GM18511 (cell line): ENCODE data around the gene RPTOR.
"Not testable (repeated sequence)": the region's sequence is repeated elsewhere in the genome, so short reads cannot be mapped to it uniquely, and the experiment has no call there.

Experiments used
- ATAC-seq: cut with Tn5 transposase; IDR thresholded peaks from one replicate; pipeline ENCODE4 v1.9.1; 2021; ENCODE audit warnings: mild to moderate bottlenecking, moderate library complexity; ENCODE audit not compliant: unreplicated experiment

RPTOR gene

DNA sequence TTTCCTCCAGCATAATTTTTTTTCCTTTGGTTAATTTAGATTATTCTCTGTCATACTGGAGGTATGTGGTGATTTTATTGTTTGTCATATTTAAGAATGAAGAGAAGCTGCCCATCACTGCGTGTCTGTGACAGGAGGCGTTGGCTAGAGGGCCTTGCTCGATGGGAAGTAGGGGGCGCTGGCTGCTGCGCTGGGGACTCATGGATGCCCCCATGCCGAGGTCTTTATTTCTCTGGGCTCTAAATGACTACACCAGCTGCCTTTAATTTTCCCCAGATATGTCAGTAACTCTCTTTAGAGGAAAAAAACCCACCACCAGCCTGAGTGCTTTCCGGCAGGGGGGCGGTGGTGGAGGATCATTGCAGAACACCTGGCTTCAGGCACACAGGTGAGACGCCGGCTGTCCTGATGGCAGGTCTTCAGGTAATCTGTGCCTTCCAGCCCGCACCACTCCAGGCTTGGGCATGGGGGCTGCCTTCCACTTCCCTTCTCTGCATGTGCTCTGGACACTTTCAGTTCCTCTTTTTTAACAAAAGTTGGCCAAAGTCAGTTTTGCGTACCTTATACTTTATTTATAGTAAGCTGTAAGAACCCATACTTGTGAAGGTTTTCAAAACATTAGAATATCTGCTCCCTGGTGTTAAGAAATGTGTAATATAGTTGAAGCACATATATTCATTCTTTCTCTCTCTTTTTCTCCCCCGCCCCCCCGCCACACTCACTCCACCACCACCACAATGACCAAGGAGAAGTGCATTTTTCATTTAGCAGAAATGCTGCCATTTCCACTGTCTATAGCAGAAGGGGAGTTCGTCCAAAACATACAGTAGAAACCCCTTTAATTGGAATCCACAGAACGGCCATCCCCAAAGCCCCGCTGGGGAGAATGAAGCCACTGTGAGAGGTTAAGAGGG lies 192.7 kb downstream of the RPTOR start:
- peak; percentile 82 for ATAC-seq

DNA sequence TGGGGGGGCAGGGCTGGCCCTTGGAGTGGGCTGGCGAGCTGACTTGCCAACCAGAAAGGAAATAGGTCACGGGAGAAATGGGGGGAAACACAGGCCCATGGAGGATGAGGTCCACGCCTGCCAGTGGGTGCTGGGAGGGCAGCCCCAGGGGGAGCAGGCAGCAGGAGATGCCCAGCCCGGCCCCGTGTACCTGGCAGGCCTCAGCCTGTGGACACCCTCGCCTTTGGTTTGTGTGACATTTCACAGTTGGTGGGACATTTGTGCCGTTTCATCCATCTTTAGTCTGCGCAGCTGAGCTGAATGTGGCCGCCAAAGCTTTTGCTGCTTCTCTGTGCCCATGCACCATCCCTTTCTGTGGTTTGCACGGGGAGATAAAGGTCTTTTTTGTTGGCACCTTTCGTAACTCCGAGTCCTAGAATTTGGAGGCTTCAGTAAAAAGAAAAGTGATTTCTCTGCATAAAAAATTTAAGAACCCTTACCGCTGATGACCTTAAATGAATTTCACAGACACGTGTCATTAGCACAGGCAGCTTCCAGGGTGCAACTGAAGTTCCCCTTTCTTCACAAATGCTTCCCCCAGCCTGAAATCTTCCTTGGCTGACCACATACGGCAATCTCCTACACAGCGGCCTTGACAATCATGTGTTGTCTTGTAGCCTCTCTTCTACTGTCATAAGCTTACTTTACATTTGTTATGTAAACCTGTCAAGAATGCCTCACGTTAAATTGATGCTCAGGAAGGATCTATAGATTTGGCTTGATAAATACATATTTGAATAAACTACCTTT lies 193.6 kb downstream of the RPTOR start:
- ATAC-seq = peak; percentile 14

DNA sequence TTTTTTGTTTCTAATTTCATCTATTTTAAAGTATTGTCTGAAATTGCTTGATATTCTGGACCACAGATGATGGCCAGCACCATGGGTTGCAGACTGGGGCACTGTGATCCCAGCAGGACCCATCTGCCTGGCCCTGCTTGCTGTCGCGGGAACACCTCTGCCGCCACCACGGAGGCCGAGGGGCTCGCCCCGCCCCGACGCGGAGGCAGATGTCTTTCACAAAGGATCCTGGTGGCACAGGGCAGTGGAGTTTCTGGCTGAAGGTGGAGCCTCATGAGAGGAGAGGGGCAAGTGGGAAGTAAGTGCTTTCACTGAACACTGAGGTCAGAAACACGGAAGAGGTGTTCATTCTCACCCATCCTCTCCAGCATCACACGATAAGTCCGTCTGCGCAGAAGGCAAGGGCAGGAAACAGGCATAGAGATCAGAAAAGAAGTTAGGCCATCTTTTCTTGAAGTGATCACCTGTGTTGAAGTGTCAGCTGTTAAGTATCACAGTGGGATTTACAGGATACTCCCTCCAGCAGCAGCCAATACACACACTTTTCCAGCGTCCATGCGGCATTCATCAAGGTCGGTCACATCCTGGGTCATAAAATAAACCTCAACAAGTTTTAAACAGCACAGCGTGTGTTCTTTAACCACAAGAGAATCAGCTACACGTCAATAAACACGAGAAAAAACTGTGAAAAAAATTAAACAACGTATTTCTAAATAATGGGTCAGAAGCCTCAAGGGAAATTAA lies 194.5 kb downstream of the RPTOR start:
- no peak for ATAC-seq

DNA sequence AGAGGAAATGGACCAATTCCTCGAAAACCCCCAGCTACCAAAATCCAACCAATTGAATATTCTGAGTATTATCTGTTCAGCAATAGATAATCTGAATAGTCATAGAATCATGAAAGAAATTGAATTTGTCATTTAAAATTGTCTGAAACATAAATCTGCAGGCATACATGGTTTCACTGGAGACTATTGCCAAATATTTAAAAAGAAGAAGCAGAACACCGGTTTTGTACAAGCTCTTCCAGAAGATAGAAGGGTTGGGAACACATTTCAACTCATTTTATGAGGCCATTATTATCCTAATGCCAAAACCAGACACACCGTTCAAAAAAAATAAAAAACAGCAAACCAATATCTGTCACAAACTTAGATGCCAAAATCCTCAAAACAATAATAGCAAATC lies 195.5 kb downstream of the RPTOR start:
- ATAC-seq = no peak

DNA sequence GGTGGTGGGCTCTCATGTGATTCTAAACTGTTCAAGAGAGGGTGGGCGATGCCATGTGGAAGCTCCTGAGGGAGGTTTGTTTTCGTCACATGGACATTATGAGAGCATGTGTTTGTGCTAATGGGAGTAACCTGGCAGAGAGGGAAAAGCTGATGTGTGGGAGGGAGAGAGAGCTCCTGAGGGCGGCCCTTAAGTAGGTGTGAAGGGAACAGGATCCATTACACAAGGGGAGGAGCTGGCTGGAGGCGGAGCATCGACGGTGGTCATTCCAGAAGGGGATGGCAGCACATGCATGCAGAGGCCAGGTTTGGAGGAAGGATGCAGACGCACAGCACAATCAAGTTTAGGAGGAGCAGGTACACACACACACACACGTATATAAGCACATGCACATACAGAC lies 197.5 kb downstream of the RPTOR start:
- ATAC-seq = no peak

DNA sequence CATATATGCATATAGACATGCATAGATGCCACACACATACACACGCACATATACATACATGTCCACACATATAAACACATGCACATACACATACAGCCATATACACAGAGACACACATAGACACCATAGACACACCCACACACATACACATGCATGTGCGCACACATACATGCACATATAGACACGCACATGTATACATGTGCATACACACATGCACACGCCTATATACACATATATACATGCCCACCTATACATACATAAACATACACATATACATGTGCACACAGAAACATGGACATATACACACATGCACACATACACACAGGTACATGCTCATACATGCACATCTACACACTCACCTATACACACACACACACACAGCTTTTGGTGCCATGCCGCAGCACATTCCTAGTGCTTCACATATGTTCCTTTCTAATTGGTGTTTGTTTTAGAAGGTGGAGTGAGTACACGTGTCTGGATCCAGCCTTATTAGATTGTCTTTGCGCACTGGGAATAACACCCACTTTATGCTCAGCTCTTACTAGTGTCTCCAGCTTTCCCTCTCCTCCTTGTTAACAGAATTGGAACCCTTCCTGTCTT lies 198.0 kb downstream of the RPTOR start:
- no peak for ATAC-seq

DNA sequence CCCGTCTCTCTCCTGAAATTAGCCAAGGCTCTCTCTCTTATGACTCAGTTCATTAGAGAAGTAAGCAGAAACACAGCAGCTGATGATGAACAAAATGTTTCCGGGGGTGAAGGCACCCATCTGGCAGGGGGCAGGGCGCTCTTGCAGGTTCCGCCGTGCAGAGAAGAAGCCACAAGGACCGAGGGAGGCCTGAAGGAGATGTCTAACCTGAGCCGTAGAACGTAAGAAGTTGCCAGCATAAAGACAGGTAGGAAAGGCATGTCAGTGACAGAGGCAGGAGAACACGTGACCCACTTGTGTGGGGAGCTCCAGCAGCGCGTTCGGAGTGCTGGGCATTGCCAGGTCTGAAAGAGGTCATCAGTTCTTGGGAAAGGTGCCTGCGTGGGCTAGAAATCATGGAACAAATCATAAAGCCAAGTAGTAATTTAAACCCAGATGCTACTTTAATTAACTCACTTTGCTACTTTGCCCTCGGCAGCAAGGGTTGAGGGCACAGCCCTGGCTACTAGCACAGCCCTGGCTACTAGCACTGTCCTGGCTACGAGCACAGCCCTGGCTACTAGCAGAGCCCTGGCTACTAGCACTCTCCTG lies 198.6 kb downstream of the RPTOR start:
- ATAC-seq = no peak

DNA sequence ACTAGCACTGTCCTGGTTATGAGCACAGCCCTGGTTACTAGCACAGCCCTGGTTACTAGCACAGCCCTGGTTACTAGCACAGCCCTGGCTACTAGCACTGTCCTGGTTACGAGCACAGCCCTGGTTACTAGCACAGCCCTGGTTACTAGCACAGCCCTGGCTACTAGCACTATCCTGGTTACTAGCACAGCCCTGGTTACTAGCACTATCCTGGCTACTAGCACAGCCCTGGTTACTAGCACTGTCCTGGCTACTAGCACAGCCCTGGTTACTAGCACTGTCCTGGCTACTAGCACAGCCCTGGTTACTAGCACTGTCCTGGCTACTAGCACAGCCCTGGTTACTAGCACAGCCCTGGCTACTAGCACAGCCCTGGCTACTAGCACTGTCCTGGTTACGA lies 199.3 kb downstream of the RPTOR start:
- ATAC-seq = not testable (repeated sequence)

DNA sequence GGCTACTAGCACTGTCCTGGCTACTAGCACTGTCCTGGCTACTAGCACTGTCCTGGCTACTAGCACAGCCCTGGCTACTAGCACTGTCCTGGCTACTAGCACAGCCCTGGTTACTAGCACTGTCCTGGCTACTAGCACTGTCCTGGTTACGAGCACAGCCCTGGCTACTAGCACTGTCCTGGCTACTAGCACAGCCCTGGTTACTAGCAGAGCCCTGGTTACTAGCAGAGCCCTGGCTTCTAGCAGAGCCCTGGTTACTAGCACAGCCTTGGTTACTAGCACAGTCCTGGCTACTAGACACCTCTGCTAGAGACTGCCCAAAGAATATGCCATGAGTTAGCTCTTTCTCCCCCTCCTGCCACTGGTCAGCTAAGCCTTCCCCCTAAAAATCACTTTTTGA lies 200.1 kb downstream of the RPTOR start:
- not testable (repeated sequence) for ATAC-seq

DNA sequence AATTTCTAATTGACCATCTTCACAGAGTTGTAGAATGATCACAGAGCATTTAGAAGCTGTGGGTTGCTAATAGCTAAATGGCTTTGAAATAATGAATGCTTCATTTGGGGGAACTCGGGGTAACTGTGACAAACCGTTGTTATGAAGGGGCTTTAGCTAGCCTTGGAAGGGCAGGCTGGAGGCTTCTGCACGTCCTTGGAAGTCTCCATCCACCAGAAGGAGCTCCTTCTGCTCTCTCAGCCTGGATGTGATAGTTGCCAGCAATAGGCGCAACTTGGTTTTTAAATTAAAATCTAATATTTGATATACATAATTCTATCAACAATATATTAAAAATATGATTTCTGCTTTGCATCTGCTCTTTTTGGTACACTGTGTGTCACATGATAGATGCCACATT lies 200.5 kb downstream of the RPTOR start:
- no peak for ATAC-seq

DNA sequence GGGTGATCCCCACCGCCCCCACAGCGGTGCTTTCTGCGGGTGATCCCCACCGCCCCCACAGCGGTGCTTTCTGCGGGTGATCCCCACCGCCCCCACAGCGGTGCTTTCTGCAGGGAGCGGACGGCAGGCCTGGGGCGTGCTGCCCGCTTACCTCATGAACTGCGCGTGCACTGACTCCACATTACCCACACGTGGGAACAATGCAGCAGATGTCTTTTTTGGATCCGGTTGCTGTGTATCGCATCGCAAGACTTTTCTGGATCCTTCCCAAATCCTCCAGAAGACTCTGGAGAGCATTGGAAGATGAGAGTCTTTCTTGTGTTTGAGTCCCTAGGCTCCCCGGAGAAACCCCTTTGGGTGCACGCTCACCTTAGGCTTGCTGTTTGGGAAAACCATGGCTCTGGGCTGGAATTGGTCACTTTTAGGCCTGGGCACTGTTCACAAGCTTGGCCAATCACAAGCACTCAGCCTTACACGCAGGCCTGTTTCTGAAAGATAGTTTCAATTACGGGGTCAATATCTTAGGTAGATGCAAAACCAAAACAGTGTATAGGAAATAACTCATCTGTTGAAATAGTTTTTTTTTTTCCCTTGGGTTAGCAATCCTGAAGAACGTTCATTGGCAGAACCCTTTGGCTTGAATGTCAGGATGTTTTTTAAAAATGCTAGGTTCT lies 201.8 kb downstream of the RPTOR start:
- ATAC-seq = no peak

DNA sequence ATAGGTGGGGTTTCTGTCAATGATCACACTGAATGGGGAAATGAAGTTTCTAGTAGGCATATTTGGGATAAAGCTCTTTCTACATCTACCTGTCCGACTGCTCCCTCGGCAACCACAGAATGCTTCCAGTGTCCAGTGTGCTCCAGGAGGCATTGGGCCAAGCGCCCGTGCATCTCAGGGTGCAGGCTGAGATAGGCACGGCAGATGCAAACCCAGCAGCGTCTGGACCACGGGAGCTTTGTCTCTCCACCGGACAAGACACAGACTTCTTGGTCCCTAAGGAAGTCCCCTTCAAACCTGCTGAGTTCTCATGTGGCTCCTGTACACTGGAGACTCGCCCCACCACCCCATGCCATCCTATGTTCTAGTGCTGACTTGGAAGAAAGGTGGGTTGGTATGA lies 202.8 kb downstream of the RPTOR start:
- no peak for ATAC-seq

DNA sequence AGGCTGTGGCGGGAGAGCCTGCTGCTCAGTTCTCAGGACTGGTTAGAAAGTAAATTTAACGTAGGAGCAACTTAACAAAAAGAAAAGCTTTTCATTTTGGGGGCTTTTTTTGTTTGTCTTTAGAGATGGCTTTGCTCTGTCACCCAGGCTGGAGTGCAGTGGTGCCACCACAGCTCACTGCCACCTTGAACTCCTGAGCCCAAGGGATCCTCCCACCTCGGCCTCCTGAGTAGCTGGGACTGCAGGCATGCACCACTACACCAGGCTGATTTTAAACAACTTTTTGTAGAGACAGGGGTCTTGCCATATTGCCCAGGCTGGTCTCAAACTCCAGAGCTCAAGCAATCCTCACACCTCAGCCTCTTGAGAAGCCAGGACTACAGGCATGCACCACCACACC lies 205.0 kb downstream of the RPTOR start:
- ATAC-seq = no peak

DNA sequence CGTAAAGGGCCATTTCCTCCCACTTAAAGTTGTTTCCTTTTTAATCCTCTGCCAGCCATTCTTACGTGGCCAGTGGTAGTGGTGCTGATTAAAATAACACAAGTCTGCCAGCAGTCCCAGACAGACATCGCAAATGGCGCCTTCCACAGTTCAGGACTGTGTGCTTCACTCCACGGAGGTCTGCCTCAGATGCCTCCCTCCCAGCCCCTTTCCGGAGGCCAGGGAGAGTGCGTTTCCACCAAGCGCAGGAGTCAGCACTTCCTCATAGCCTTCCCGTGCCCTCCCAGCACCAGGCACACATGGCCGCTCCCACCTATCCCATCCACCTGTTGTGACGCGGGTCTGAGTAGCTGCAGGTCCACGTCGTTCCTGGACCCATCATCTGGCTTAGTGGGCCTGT lies 205.6 kb downstream of the RPTOR start:
- no peak for ATAC-seq

DNA sequence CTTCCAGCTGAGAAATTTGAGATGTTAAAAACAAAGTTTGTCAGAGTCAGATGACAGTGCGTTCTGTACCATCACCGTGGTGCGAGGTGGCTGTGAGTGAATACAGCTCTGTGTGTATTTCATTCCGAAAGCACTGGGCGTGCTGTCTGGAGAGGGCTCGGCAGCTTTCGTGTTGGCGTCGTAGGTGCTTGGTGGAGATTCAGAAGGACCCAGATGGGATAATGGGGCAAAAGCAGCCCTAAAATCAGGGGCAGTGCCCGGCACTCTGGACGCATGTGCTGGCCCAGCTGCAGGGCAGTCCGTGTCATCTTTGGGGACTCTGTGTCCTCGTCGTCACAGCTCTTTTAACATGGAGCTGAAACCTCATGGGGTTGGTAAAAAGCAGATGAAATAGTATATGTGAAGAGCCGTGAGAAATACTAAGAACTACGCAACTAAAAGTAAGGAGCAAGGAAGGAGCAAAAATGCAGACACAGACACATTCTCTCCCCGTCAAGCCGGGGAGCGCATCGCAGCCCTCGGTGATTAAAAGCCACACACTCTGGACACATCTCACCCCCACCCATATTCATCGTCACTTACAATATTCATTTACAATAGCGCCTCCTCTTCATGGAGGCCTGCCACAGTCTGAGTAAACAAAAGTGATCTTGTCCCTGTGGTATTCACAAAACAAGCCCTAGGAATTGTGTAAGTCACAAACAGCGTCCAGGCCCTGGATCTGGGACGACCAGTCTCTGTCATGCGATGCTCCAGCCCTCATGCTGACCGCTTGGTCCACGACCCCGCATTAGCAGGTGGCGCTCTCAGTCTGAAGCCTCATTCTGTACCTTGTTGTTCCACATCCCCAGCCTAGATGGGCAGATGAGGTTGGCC lies 206.7 kb downstream of the RPTOR start:
- no peak for ATAC-seq

DNA sequence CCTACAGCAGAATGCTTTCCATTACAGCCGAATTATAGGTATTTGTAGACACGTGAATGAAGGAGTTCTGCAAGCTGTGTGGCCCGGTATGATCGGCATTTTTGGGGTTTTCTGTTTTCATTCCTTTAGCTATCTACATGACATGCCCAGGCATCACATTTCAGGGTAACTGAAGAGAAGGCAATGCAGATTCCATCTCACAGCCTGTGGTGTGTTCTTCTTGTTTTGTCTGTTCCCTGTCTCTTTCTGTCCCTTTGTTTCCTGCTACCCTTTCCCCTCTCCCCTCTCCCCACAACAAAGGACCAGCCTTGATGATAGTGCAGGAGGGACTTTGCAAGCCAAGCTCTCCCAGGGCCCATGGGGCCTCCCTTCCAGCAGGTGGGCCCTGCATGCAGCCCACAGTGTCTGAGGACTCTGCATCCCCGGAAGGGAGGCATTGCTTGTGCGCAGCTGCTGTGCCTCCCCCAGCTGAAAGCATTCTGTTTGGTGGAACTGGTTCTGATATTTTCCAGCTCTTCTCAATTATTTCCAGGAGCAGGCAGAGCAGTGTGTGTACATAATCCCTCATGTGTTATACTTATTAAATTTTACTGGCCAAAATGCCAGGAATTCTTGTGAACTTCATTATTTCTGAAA lies 207.4 kb downstream of the RPTOR start:
- ATAC-seq = no peak

DNA sequence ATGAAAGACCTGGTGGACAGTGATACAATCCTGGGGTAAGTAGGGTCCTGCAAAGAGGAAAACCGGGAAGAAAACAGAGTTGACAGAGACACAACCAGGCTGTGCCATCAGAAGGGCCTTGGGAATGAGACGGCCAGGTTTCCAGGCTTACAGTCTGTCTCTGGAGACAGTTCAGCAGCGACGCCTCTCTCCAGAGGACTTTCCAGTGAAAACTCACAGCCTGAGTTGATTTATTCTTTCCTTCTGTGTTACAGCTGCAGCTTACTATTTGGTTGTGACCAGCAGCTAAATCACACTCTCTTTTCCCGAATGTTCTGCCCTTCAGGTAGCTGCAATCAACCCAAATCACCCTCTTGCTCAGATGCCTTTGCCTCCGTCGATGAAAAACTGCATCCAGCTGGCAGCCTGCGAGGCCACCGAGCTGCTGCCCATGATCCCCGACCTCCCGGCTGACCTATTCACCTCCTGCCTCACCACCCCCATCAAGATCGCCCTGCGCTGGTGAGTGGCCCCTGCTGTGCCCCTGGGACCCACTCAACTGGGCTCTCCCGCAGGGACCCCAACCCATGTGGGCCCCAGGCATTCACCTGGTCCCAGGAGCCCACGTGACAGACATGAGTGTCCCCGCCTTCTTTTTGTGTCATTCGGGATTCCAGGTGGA lies 209.2 kb downstream of the RPTOR start:
- no peak for ATAC-seq

DNA sequence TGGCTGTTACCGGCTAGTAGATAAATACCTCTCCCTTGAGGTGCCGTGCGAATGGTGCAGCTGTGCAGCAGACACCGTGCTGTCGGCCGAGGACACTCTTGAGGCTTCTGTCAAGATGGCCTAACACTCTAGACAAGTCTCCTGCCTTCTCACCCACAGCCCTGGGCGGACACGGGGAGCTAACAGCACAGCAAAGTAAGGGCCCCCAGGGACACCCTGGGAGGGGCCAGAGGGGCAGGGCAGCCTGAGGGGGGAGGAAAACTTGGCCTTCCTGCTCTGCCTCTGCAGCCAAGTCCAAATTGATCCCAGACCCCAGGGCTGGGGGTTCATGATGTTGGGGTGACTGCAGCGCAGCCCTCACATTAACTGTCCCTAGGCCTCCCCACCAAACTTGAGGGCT lies 210.2 kb downstream of the RPTOR start:
- no peak for ATAC-seq
